Measurements from ENCODE around the gene SETD6.

The SETD6 gene

GRCh38 chr16:58532414-58532813 lies 17.1 kb downstream of the SETD6 start:
- no peak for DNase-seq (ENCODE audit: low spot score)
- peaks cover 100% of the 10 kb centered on the region for H3K36me3 ChIP-seq (ENCODE audit: low read depth)
- no peaks in the 10 kb centered on the region for H3K9me3 ChIP-seq (ENCODE audit: severe bottlenecking)
- no peak for ATAC-seq (ENCODE audit: low read depth)
- TF ChIP-seq CTCF (IDR thresholded peaks at IDR 0.05; ENCODE audit: poor library complexity, severe bottlenecking): no peak
- no peak overlapping the region for H3K27ac ChIP-seq (ENCODE audit: poor library complexity, severe bottlenecking)
- H3K27me3 ChIP-seq (ENCODE audit: insufficient read depth, poor library complexity, severe bottlenecking): no peaks in the 10 kb centered on the region
- H3K4me3 ChIP-seq (ENCODE audit: severe bottlenecking): no peak overlapping the region
- no peaks in the 10 kb centered on the region for H3K4me1 ChIP-seq (ENCODE audit: insufficient read depth, poor library complexity, severe bottlenecking)

DNA sequence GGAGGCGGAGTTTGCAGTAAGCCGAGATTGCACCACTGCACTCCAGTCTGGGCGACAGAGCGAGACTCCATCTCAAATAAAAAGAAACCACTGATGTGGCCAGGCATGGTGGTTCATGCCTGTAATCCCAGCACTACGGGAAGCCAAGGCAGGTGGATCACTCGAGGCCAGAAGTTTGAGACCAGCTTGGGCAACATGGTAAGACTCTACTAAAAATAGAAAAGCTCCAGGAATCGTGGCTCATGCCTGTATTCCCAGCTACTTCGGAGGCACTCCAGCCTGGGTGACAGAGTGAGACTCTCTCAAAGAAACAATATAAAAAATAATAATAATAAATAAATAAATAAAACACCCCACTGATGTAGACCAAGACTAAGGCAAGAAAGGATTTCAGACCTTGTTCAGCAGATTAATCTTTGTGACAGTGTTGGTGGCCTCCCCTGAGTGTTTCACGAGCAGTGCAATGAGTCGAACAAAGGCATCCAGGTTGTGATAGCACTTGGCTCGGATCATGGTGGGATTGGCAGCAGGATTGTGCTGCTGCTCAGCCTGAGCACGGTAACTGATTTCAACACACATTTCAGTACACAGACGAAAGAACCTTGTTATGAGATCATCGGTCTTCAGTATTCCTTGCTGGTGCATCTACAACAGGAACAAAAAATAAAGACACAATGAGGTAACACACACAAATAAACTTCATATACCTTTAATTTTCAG lies 18.6 kb downstream of the SETD6 start:
- Histone ChIP-seq H3K27me3 (ENCODE audit: insufficient read depth, poor library complexity, severe bottlenecking) (no peaks in the 10 kb centered on the region), H3K4me1 (ENCODE audit: insufficient read depth, poor library complexity, severe bottlenecking) (no peaks in the 10 kb centered on the region), H3K9me3 (ENCODE audit: severe bottlenecking) (no peaks in the 10 kb centered on the region), H3K27ac (ENCODE audit: poor library complexity, severe bottlenecking) (no peak overlapping the region), H3K4me3 (ENCODE audit: severe bottlenecking) (no peak overlapping the region), H3K36me3 (ENCODE audit: low read depth) (peaks cover 100% of the 10 kb centered on the region)
- ATAC-seq (ENCODE audit: low read depth) (no peak), DNase-seq (ENCODE audit: low spot score) (no peak)
- TF ChIP-seq CTCF (IDR thresholded peaks at IDR 0.05; ENCODE audit: poor library complexity, severe bottlenecking): no peak

GRCh38 chr16:58535100-58535499 lies 19.8 kb downstream of the SETD6 start:
- no peak for TF ChIP-seq CTCF (IDR thresholded peaks at IDR 0.05; ENCODE audit: poor library complexity, severe bottlenecking)
- ATAC-seq (ENCODE audit: low read depth) (no peak), DNase-seq (ENCODE audit: low spot score) (no peak)
- H3K4me3 ChIP-seq (ENCODE audit: severe bottlenecking): no peak overlapping the region
- no peaks in the 10 kb centered on the region for H3K27me3 ChIP-seq (ENCODE audit: insufficient read depth, poor library complexity, severe bottlenecking)
- no peaks in the 10 kb centered on the region for H3K9me3 ChIP-seq (ENCODE audit: severe bottlenecking)
- peaks cover 100% of the 10 kb centered on the region for H3K36me3 ChIP-seq (ENCODE audit: low read depth)
- no peaks in the 10 kb centered on the region for H3K4me1 ChIP-seq (ENCODE audit: insufficient read depth, poor library complexity, severe bottlenecking)
- no peak overlapping the region for H3K27ac ChIP-seq (ENCODE audit: poor library complexity, severe bottlenecking)

- Histone ChIP-seq H3K4me3 (ENCODE audit: severe bottlenecking) (no peak overlapping the region), H3K4me1 (ENCODE audit: insufficient read depth, poor library complexity, severe bottlenecking) (no peaks in the 10 kb centered on the region), H3K9me3 (ENCODE audit: severe bottlenecking) (no peaks in the 10 kb centered on the region), H3K27me3 (ENCODE audit: insufficient read depth, poor library complexity, severe bottlenecking) (no peaks in the 10 kb centered on the region), H3K27ac (ENCODE audit: poor library complexity, severe bottlenecking) (no peak overlapping the region), H3K36me3 (ENCODE audit: low read depth) (peaks cover 100% of the 10 kb centered on the region)
- TF ChIP-seq CTCF (IDR thresholded peaks at IDR 0.05; ENCODE audit: poor library complexity, severe bottlenecking): no peak
- ATAC-seq (ENCODE audit: low read depth) (no peak), DNase-seq (ENCODE audit: low spot score) (no peak)
Observed at GRCh38 chr16:58536278-58536677, 21.0 kb downstream of the SETD6 start.

DNA sequence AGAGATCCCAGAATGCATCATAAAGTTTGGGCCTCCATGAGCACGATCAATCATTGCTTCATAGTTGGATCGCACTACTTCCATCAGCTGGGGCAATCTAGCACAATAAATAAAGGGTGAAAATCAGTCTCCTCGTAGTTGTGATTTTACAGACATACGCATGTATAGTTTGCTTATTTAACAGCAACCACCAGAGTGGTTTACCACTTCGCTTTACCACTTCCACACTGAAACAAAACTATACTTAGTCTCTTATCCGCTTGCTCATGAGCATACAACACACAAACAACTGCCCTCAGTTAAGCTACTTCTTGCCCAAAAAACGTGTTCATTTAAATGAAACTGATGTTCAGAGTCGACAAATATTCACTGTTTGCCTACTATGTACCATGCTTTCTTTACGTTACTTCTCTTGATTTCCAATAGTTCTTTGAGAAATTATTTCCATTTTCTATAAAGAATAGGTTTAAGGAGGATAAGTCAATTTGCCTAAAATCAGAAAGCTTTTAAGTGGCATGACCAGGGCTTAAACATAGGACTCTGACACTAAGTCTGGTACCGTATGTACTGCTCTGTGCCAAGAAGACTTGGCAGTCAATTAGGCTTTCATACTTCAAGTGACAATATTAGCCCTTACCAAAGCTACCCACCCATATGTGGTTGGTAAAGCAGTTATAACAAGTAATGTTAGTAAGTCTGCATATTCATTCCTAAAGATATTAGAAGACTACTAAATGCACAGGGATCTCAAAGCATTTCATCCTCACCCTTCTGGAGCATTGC lies 22.0 kb downstream of the SETD6 start:
- H3K36me3 ChIP-seq (ENCODE audit: low read depth): peaks cover 100% of the 10 kb centered on the region
- no peak for TF ChIP-seq CTCF (IDR thresholded peaks at IDR 0.05; ENCODE audit: poor library complexity, severe bottlenecking)
- H3K27ac ChIP-seq (ENCODE audit: poor library complexity, severe bottlenecking): no peak overlapping the region
- ATAC-seq (ENCODE audit: low read depth): no peak
- no peaks in the 10 kb centered on the region for H3K4me1 ChIP-seq (ENCODE audit: insufficient read depth, poor library complexity, severe bottlenecking)
- H3K9me3 ChIP-seq (ENCODE audit: severe bottlenecking): no peaks in the 10 kb centered on the region
- no peak for DNase-seq (ENCODE audit: low spot score)
- H3K4me3 ChIP-seq (ENCODE audit: severe bottlenecking): no peak overlapping the region
- H3K27me3 ChIP-seq (ENCODE audit: insufficient read depth, poor library complexity, severe bottlenecking): no peaks in the 10 kb centered on the region
